Measurements from ENCODE around the gene ABCC11.

GRCh38 chr16:48236286-48236685 is 11.1 kb downstream of the ABCC11 start:
- no peak for TF ChIP-seq CTCF (IDR thresholded peaks at IDR 0.05)
- TF ChIP-seq EZH2phosphoT487 (IDR thresholded peaks at IDR 0.05) = no peak
- no peak for TF ChIP-seq EZH2 (IDR thresholded peaks at IDR 0.05)

All from neural progenitor cell (in vitro differentiated cells).